ENCODE measurements around the gene RBMX. TPM values are rescaled to one million over a fixed set of nuclear protein-coding genes. Genes with fewer than 3 reads are reported as not detected.

RBMX gene
- total and polyA plus RNA-seq, 2 of the 13 experiments (the other 11 are each of a cell fraction or from before 2014, with no cell fraction given) = 114 to 254 TPM

DNA sequence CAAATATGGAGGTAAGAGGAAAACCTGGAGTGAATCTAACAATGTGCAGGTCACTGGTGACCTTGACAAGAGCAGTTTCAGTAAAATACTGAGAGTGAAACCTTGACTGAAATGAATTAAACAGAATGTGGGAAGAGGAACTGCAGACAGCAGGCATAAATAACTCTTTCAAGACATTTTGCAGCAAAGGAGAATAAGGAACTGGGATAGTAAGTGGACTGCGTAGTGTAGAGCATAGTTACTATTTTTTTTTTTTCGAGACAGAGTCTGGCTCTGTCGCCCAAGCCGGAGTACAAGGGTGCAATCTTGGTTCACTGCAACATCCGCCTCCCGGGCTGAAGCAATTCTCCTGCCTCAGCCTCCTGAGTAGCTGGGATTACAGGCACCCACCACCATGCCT is 24.0 kb downstream of the RBMX start:
- no peak for TF ChIP-seq ZBTB42 (CRISPR knock-in tag; IDR thresholded peaks at IDR 0.05)
- no peak for TF ChIP-seq ETV6 (CRISPR knock-in tag; conservative IDR thresholded peaks at IDR 0.05)
- TF ChIP-seq ARNT2 (CRISPR knock-in tag; IDR thresholded peaks at IDR 0.05; ENCODE audit: low read depth) = no peak
- no peak for TF ChIP-seq MAF1 (CRISPR knock-in tag; IDR thresholded peaks at IDR 0.05; ENCODE audit: borderline replicate concordance)
- no peaks in the 10 kb centered on the region for H3K4me1 ChIP-seq (ENCODE audit: insufficient read depth, low read length)
- no peaks in the 10 kb centered on the region for H3K27me3 ChIP-seq (ENCODE audit: control insufficient read depth in 1 of 2, insufficient read depth in 2 of 2, low read length in 2 of 2)
- no peak for ATAC-seq
- no peak overlapping the region for H3K9ac ChIP-seq (ENCODE audit: insufficient read depth, low read depth, low read length)
- no peaks in the 10 kb centered on the region for H3K36me3 ChIP-seq (replicated peaks in 1 of 2; ENCODE audit: control insufficient read depth in 1 of 2, insufficient read depth in 2 of 2, low read length in 2 of 2)
- H3K27ac ChIP-seq (ENCODE audit: extremely low read length, insufficient read depth, low read length) = no peak overlapping the region
- intact Hi-C loops (cut with micrococcal nuclease; ENCODE audit: unreplicated experiment) (no loop called here), in situ Hi-C loops (cut with HindIII; ENCODE audit: extremely low pct_ligation_motif_present, low pct_unique_long_range_greater_than_20kb) (no loop called here)
- WGBS (ENCODE audit: low lambda C conversion rate) = 100% methylated on average over 5 of the region's 6 CpGs
- ChIA-PET POLR2A (no interaction called here), CTCF (ENCODE audit: low intra/inter-chr PET ratio, low total read pairs) (no interaction called here)
- H4K20me1 ChIP-seq (ENCODE audit: insufficient read depth, low read length) = no peaks in the 10 kb centered on the region
- no peak overlapping the region for H2AFZ ChIP-seq (ENCODE audit: low read length)
- H3K9me3 ChIP-seq (ENCODE audit: low read length) = no peaks in the 10 kb centered on the region
- no peak overlapping the region for H3K4me2 ChIP-seq (ENCODE audit: low read depth, low read length)
- no TSS peak for BruUV-seq (replicated peaks)
- H3K79me2 ChIP-seq (ENCODE audit: insufficient read depth, low read length) = no peaks in the 10 kb centered on the region
- no peak for DNase-seq (ENCODE audit: low spot score)
- H3K4me3 ChIP-seq (replicated peaks in 1 of 3; ENCODE audit: insufficient read depth in 1 of 3, low read depth in 2 of 3, low read length in 3 of 3) = no peak overlapping the region
- no peak for FAIRE-seq

DNA sequence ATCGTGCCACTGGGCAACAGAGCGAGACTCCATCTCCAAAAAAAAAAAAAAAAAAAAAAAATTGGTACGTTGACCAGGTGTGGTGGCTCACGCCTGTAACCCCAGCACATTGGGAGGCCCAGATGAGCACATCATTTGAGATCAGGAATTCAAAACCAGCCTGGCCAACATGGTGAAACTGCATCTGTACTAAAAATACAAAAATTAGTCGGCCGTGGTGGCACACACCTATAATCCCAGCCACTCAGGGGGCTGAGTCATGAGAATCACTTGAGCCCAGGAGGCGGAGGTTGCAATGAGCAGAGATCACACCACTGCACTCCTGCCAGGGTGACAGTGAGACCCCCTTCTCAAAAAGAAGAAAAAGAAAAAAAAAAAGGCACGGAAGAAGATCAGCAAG is 24.5 kb downstream of the RBMX start:
- no peak for FAIRE-seq
- 96% methylated on average over 6 of the region's 8 CpGs for WGBS (ENCODE audit: low lambda C conversion rate)
- Histone ChIP-seq H3K36me3 (replicated peaks in 1 of 2; ENCODE audit: control insufficient read depth in 1 of 2, insufficient read depth in 2 of 2, low read length in 2 of 2) (no peaks in the 10 kb centered on the region), H3K27ac (ENCODE audit: extremely low read length, insufficient read depth, low read length) (no peak overlapping the region), H2AFZ (ENCODE audit: low read length) (no peak overlapping the region), H3K4me1 (ENCODE audit: insufficient read depth, low read length) (no peaks in the 10 kb centered on the region), H3K9me3 (ENCODE audit: low read length) (no peaks in the 10 kb centered on the region), H3K27me3 (ENCODE audit: control insufficient read depth in 1 of 2, insufficient read depth in 2 of 2, low read length in 2 of 2) (no peaks in the 10 kb centered on the region), H3K4me3 (replicated peaks in 1 of 3; ENCODE audit: insufficient read depth in 1 of 3, low read depth in 2 of 3, low read length in 3 of 3) (no peak overlapping the region), H3K79me2 (ENCODE audit: insufficient read depth, low read length) (no peaks in the 10 kb centered on the region), H3K9ac (ENCODE audit: insufficient read depth, low read depth, low read length) (no peak overlapping the region), H4K20me1 (ENCODE audit: insufficient read depth, low read length) (no peaks in the 10 kb centered on the region), H3K4me2 (ENCODE audit: low read depth, low read length) (no peak overlapping the region)
- no TSS peak for BruUV-seq (replicated peaks)
- CTCF ChIA-PET (ENCODE audit: low intra/inter-chr PET ratio, low total read pairs) = no interaction called here
- intact Hi-C loops (cut with micrococcal nuclease; ENCODE audit: unreplicated experiment) = no loop called here
- TF ChIP-seq TBL1XR1 (IDR thresholded peaks at IDR 0.05; ENCODE audit: borderline replicate concordance, low read length, partially characterized antibody) (no peak), CCAR2 (optimal IDR thresholded peaks at IDR 0.05; ENCODE audit: low read depth, low read length) (no peak), HES4 (CRISPR knock-in tag; IDR thresholded peaks at IDR 0.05; ENCODE audit: borderline replicate concordance) (no peak), PHF5A (CRISPR knock-in tag; IDR thresholded peaks at IDR 0.05; ENCODE audit: low read depth, unreplicated experiment) (no peak), ZNF782 (CRISPR knock-in tag; IDR thresholded peaks at IDR 0.05; ENCODE audit: borderline replicate concordance) (no peak), ERF (CRISPR knock-in tag; IDR thresholded peaks at IDR 0.05) (no peak), KLF16 (CRISPR knock-in tag; IDR thresholded peaks at IDR 0.05) (no peak), ZNF496 (CRISPR knock-in tag; IDR thresholded peaks at IDR 0.05; ENCODE audit: insufficient replicate concordance) (no peak)
- TF ChIP-seq, protein P1, sequence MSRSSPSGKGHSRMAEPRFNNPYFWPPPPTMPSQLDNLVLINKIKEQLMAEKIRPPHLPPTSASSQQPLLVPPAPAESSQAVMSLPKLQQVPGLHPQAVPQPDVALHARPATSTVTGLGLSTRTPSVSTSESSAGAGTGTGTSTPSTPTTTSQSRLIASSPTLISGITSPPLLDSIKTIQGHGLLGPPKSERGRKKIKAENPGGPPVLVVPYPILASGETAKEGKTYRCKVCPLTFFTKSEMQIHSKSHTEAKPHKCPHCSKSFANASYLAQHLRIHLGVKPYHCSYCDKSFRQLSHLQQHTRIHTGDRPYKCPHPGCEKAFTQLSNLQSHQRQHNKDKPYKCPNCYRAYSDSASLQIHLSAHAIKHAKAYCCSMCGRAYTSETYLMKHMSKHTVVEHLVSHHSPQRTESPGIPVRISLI (CRISPR knock-in tag; IDR thresholded peaks at IDR 0.05; ENCODE audit: borderline replicate concordance) = no peak
- TF ChIP-seq, protein P2, sequence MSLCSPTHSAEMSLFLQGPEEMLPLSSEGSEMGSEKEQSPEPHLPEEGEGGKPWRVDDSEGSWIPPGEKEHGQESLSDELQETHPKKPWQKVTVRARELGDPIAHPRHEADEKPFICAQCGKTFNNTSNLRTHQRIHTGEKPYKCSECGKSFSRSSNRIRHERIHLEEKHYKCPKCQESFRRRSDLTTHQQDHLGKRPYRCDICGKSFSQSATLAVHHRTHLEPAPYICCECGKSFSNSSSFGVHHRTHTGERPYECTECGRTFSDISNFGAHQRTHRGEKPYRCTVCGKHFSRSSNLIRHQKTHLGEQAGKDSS (CRISPR knock-in tag; IDR thresholded peaks at IDR 0.05; ENCODE audit: borderline replicate concordance, low read depth) = no peak
- no peak for DNase-seq (ENCODE audit: low spot score)
- POLR2A ChIA-PET = no interaction called here
- in situ Hi-C loops (cut with HindIII; ENCODE audit: extremely low pct_ligation_motif_present, low pct_unique_long_range_greater_than_20kb) = no loop called here
- ATAC-seq = no peak

Measured in HepG2 (cell line).